SK-N-MC (cell line): ENCODE measurements around the gene AASS.

Experiments used
- EZH2 ChIP-seq: fragments of 200-600 bp; sonication (generic); IDR thresholded peaks from one replicate; pipeline ENCODE4 v1.6.1; 2017; ENCODE audit warnings: antibody characterized with exemption
- FOXP2 ChIP-seq: optimal IDR thresholded peaks from 2 replicates; pipeline ENCODE3; 2011; ENCODE audit warnings: mild to moderate bottlenecking, moderate library complexity; ENCODE audit not compliant: insufficient read depth; ENCODE audit errors: extremely low read length, control extremely low read depth
- POLR2AphosphoS5 ChIP-seq: IDR thresholded peaks from 2 replicates; pipeline ENCODE4 v1.6.1; 2012; ENCODE audit warnings: mild to moderate bottlenecking, low read depth, low read length, borderline replicate concordance

DNA sequence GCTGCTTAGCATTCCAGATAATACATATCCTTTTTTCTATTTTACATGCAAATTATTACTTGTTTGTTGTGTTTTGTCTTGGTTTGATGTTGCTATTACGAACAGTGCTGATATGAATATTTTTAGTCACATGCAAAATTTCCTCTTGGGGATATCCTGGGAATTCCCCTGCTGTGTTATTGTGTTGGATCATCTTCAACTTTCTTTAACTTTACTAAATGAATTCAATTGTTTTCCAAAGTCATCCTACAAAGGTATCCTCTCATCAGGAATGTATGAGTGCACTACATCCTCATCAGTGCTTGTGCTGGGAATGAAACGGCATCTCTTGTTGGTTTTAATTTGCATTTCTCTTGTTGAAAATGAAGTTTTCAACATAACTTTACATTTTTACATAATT lies 87.1 kb downstream of the AASS start:
- TF ChIP-seq POLR2AphosphoS5 (no peak), EZH2 (no peak), FOXP2 (no peak)
